HG03469 (cell line): Measurements from ENCODE around the gene YOD1.
A peak's percentile ranks its signal among the peaks of the same experiment; 100 is the strongest.

ENCODE experiments used
- ATAC-seq: cut with Tn5 transposase; IDR thresholded peaks from one replicate; pipeline ENCODE4 v1.9.1; 2021; ENCODE audit warnings: mild to moderate bottlenecking, moderate library complexity, moderate number of reproducible peaks; ENCODE audit not compliant: unreplicated experiment

Gene YOD1

GRCh38 chr1:207051191-207051943, at the start of gene YOD1:
Gene YOD1, minus strand, starts transcription at chr1:207051208. Its CDS starts 178 bp downstream, at chr1:207051030.
- ATAC-seq: no peak

- ATAC-seq: peak; percentile 56
These were observed 46.9 kb upstream of the YOD1 start for GRCh38 chr1:207097871-207098324.

- ATAC-seq: no peak
These were observed 42.9 kb upstream of the YOD1 start for GRCh38 chr1:207093944-207094343.

- ATAC-seq: no peak
These were observed 40.3 kb upstream of the YOD1 start for GRCh38 chr1:207091200-207091908.

GRCh38 chr1:207089627-207090355, 38.8 kb upstream of the YOD1 start:
- no peak for ATAC-seq

GRCh38 chr1:207088701-207089626, 38.0 kb upstream of the YOD1 start, which contains the start of gene C4BPB:
Gene C4BPB, plus strand, starts transcription at chr1:207088860. Its CDS starts 672 bp downstream, at chr1:207089532.
- no peak for ATAC-seq

GRCh38 chr1:207088161-207088560, 37.2 kb upstream of the YOD1 start:
- ATAC-seq: no peak

GRCh38 chr1:207085887-207086286, 34.9 kb upstream of the YOD1 start:
- ATAC-seq: no peak

GRCh38 chr1:207084701-207085180, 33.7 kb upstream of the YOD1 start:
- ATAC-seq: no peak

GRCh38 chr1:207084232-207084631, 33.2 kb upstream of the YOD1 start:
- ATAC-seq: no peak

GRCh38 chr1:207081806-207082205, 30.8 kb upstream of the YOD1 start:
- no peak for ATAC-seq

- no peak for ATAC-seq
These were observed 30.1 kb upstream of the YOD1 start for GRCh38 chr1:207081088-207081487.

- ATAC-seq: no peak
These were observed 28.8 kb upstream of the YOD1 start for GRCh38 chr1:207079706-207080241.

- ATAC-seq: no peak
These were observed 27.6 kb upstream of the YOD1 start for GRCh38 chr1:207078578-207079132.

- no peak for ATAC-seq
These were observed 26.7 kb upstream of the YOD1 start for GRCh38 chr1:207077470-207078377.

- ATAC-seq: no peak
These were observed 26.0 kb upstream of the YOD1 start for GRCh38 chr1:207077012-207077411.

- ATAC-seq: no peak
These were observed 25.4 kb upstream of the YOD1 start for GRCh38 chr1:207076181-207076955.
